Hindlimb muscle (tissue), 1 donor: Measurements from ENCODE around the gene GH1. TPM values are rescaled to one million over a fixed set of nuclear protein-coding genes. Genes with fewer than 3 reads are reported as not detected.
"Not testable (repeated sequence)": the region's sequence is repeated elsewhere in the genome, so short reads cannot be mapped to it uniquely, and the experiment has no call there.

Experiments
- DNase-seq: peaks from one replicate; pipeline ENCODE4 v3.0.0-alpha.2; 2013
- polyA plus RNA-seq: library from polyadenylated mRNA; unstranded; fragments of 120-200 nt; gene quantifications from one replicate; pipeline ENCODE4 v1.2.1, GENCODE V29; 2013; ENCODE audit not compliant: insufficient read length

GH1 gene
- polyA plus RNA-seq, 1 donor: not detected

DNA sequence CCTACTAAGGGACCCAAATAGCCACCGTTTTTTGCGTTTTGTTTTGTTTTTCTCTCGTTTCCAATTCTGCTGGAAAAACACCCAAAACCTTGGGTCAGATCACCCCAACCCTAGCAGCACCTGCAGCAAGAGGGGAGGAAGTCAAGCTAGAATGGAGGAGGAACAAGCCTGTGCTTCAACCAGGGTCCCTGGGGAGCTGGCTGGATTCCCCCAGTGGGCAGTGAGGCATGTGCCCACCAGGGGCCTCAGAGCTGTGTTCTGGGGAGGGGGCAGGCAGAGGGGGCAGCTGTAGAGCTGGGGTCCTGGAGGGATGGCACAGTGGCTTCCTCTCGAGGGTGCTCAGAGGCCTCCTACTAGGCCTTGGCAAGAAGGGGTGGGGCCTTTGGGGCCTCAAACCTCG, 7.0 kb upstream of the GH1 start:
- DNase-seq: no peak

GRCh38 chr17:63922402-63922801, 3.8 kb upstream of the GH1 start:
- not testable (repeated sequence) for DNase-seq

DNA sequence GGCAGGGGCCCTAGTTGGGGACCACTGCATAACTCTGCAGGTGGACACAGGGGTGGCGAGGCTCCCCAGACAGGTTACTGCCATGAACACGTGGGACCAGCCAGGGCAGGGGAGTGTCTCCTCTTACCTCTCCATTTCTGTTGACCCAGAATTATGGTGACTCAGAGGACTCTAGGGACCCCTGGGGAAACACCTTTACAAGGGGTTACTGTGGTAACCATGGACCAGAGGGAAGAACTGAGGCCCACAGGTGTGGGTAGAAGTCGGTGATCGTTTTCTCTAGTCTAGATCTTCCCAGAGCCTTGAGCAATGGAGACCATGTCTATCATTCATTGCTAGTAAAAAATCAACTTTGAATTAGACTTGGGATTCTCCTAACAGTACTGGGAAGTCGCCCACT, 2.1 kb upstream of the GH1 start:
- not testable (repeated sequence) for DNase-seq

DNA sequence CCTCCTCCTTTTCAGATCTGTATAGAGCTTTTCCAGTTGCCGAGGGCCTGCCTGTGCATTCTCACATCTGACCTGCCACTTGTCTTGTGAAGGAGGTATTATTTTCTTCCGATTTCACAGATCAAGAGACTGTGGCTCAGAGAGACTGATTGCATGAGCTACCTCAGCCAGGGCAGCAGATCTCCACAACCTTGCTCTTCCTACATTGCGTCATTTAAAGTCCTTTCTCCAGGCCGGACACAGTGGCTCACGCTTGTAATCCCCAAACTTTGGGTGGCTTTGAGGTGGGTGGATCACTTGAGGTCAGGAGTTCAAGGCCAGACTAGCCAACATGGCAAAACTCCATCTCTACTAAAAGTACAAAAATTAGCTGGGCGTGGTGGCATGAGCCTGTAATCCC, 1.4 kb upstream of the GH1 start:
- DNase-seq: not testable (repeated sequence)

GRCh38 chr17:63919311-63919723, 678 bp upstream of the GH1 start:
- peak; percentile 54 for DNase-seq

DNA sequence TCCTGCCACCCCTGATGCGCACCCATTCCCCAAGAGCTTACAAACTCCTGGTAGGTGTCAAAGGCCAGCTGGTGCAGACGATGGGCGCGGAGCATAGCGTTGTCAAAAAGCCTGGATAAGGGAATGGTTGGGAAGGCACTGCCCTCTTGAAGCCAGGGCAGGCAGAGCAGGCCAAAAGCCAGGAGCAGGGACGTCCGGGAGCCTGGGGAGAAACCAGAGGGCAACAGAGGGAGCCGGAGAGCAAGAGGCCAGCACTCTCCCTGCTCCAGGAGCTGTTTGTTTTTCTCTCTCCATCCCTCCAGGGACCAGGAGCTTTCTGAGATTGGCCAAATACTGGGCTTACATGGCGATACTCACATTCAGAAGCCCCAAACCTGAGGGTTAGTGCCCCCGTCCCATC, 334 bp downstream of the GH1 start:
- DNase-seq: no peak

GRCh38 chr17:63917646-63918045, 993 bp downstream of the GH1 start:
- DNase-seq: no peak

GRCh38 chr17:63917206-63917605, 1.4 kb downstream of the GH1 start:
- DNase-seq: not testable (repeated sequence)

DNA sequence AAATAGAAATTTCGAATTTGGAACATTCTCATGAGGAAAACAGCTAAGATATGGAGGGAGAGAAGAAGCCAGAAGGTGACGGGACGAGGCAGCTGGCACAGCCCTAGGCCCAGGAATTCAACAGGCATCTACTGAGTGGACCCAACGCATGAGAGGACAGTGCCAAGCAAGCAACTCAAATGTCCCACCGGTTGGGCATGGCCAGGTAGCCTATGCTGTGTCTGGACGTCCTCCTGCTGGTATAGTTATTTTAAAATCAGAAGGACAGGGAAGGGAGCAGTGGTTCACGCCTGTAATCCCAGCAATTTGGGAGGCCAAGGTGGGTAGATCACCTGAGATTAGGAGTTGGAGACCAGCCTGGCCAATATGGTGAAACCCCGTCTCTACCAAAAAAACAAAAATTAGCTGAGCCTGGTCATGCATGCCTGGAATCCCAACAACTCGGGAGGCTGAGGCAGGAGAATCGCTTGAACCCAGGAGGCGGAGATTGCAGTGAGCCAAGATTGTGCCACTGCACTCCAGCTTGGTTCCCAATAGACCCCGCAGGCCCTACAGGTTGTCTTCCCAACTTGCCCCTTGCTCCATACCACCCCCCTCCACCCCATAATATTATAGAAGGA, 2.0 kb downstream of the GH1 start:
- DNase-seq: no peak

DNA sequence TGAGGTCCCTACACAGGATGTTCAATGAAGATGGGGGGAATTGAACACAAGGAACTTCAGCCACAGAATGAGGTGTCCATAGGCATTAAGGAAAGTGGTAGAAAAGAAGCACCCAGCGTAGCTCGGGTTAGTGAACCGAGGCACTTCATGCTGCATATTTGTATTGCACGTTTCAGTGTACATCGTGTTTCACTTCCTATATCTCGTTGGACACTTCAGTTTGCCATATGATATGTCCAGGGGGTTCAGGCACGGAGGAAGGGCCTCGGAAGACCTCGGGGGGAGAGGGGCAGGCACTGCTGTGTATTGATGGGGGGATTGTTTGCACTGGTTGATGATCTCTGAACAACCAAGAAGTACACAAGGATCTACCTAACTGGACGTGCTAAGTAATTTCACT, 2.9 kb downstream of the GH1 start:
- not testable (repeated sequence) for DNase-seq

DNA sequence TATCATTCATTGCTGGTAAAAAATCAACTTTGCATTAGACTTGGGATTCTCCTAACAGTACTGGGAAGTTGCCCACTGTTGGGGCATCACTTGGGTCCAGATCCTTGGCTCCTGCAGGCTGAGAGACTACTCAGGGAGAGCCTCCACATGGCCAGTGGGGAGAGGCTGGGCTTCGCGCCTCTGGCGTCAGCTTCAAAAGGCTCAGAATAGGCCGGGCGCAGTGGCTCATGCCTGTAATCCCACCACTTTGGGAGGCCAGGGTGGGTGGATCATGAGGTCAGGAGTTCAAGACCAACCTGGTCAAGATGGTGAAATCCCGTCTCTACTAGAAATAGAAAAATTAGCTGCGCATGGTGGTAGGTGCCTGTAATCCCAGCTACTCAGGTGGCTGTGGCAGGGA, 4.2 kb downstream of the GH1 start:
- DNase-seq: no peak

DNA sequence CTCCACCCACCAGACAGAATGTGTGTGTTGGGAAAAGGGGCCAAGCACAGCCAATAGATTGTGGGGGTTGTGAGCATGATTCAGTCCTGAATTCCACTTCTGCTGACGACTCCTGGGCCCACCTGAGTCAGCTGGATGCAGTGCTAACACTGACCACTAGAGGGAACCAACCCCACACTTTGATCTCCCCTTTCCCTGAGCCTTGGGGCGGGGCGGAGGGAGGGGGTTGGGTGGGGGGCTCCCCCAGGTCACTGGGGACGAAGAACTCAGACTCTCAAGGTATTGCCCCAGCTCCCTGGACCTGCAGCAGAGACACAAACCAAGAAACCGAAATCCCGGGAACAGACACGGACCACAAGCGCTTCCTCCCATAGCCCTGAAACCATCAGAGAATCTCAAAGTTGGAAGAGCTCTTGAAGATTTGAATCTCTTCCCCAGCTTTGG, 7.0 kb downstream of the GH1 start:
- no peak for DNase-seq

GRCh38 chr17:63911041-63911635, 7.5 kb downstream of the GH1 start, which contains the start of gene CSHL1:
TSS of gene CSHL1 (minus strand) at chr17:63911258. CDS start at chr17:63911196, 62 bp downstream.
- no peak for DNase-seq

DNA sequence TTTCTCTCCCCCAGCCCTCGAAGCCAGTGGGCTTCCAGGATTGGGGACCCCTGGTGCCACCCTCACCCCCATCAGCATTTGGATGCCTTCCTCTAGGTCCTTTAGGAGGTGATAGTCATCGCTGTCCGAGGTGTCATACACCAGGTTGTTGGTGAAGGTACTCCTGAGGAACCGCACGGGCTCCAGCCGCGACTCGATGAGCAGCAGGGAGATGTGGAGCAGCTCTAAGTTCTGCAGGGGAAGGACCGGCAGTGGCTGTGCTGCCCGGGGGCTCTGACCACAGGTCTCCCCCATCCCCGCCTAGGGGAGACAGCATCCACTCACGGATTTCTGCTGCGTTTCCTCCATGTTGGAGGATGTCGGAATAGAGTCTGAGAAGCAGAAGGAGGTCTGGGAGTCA, 8.5 kb downstream of the GH1 start:
- DNase-seq: no peak

- not testable (repeated sequence) for DNase-seq
Measured at GRCh38 chr17:63909586-63909985, 9.1 kb downstream of the GH1 start.

GRCh38 chr17:63907161-63907778, 11.4 kb downstream of the GH1 start:
- DNase-seq: not testable (repeated sequence)

DNA sequence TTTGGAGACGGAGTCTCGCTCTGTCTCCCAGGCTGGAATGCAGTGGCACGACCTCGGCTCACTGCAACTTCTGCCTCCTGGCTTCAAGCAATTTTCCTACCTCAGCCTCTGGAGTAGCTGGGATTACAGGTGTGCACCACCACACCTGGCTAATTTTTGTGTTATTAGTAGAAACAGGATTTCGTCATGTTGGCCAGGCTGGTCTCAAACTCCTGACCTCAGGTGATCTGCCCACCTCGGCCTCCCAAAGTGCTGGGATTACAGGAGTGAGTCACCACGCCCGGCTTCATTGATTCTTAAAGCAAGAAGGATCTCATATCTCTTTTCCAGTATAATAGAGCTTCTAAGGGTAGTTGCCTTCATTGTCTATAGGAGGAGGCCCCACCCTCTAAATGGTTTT, 13.8 kb downstream of the GH1 start:
- not testable (repeated sequence) for DNase-seq

GRCh38 chr17:63903787-63904201, 14.8 kb downstream of the GH1 start:
- DNase-seq: not testable (repeated sequence)

DNA sequence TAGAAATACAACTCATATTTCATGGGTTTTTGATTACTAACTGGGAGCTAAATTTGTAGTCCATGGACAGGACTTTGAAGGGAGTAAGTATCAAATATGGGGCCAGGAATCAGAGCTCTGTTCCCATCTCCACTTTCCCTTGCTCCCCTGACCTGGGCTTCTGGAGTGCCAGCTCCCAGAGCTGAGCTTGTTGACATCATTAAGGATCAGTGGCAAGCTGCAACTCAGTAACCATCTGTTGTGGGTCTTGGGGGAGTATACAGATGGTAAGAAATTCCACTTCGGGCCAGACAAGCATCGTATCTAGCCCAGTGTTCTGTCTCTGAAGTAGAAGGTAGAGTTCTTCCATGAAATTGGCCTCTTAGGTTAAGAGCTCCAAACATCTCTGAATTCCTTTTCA, 16.7 kb downstream of the GH1 start:
- DNase-seq: not testable (repeated sequence)

DNA sequence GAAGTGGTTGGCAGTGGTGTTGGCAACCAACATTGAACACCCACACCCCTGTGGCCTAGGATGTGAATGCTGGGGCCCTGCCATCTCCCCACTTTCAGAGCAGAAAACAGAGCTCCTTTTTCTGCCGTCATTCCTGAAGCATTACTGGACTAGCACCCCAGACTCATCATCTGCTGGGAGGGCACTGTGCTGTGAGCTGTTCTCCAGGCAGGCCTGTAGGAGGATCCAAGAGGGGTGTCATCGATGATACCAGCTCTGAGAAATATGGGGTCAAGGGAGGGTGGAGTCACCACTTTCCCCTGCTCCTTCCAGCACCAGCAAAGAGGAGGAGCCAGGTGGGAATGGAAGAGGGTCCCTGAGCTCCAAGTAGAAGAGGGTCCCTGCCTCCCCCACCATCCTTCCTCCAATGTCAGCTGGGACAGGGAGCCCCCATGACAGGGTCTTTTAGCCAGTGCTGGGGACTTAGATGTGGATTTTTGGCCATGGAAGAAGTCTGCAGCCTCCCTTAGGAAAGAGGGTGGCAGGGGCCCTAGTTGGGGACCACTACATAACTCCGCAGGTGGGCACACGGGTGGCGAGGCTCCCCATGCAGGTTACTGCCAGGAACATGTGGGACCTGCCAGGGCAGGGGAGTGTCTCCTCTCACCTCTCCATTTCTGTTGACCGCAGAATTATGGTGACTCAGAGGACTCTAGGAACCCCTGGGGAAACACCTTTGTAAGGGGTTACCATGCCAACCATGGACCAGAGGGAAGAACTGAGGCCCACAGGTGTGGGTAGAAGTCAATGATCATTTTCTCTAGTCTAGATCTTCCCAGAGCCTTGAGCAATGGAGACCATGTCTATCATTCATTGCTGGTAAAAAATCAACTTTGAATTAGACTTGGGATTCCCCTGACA, 19.5 kb downstream of the GH1 start:
- not testable (repeated sequence) for DNase-seq

DNA sequence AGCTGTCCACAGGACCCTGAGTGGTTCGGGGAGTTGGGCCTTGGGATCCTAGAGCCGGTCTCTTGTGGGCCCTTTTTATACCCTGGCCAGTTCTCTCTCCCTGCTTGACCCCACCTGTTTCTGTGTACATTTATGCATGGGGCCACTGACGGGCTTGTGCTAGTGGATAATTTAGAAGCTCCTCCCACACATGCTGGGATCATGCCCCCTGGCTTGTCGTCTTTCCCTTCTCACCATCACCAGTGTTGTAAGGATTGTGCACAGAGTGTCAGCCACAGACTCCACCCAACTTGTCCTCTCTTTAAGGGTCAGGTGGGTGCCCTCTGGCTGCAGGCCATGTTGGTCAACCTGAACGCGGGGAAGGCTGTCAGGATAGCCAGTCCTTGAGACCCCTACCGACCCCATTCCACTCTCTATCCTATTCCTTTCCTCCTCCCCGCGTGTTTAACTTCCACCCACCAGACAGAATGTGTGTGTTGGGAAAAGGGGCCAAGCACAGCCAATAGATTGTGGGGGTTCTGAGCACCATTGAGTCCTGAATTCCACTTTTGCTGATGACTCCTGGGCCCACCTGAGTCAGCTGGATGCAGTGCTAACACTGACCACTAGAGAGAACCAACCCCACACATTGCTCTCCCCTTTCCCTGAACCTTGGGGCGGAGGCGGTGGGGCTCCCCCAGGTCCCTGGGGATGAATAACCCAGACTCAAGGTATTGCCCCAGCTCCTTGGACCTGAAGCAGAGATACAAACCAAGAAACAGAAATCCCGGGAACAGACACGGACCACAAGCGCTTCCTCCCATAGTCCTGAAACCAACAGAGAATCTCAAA, 21.9 kb downstream of the GH1 start, which contains the start of gene CSH1:
TSS of gene CSH1 (minus strand) at position 51 of the 831 bp plus-strand sequence. CDS start 63 bp downstream, outside the sequence.
- not testable (repeated sequence) for DNase-seq

GRCh38 chr17:63894821-63895220, 23.8 kb downstream of the GH1 start:
- not testable (repeated sequence) for DNase-seq
